ENCODE measurements around the gene ATP4B. TPM values are rescaled to one million over a fixed set of nuclear protein-coding genes. Genes with fewer than 3 reads are reported as not detected.

ATP4B gene
- total RNA-seq, 2 donors from 2014 or later = not detected

GRCh38 chr13:113620036-113620796 lies 37.8 kb downstream of the ATP4B start:
- Histone ChIP-seq H3K4me3 (no peak overlapping the region), H3K4me1 (no peaks in the 10 kb centered on the region), H3K9ac (ENCODE audit: low read depth in 2 of 2, low read length in 2 of 2) (no peak overlapping the region), H3K27me3 (no peaks in the 10 kb centered on the region), H3K36me3 (no peaks in the 10 kb centered on the region), H3K9me3 (no peaks in the 10 kb centered on the region), H3K27ac (no peak overlapping the region)
- TF ChIP-seq CTCF (IDR thresholded peaks at IDR 0.05) = no peak
- intact Hi-C loops (cut with DNase I) = no loop called here
- no peak for DNase-seq

- Histone ChIP-seq H3K9me3 (no peaks in the 10 kb centered on the region), H3K36me3 (no peaks in the 10 kb centered on the region), H3K4me3 (no peak overlapping the region), H3K9ac (ENCODE audit: low read depth in 2 of 2, low read length in 2 of 2) (no peak overlapping the region), H3K27ac (no peak overlapping the region), H3K27me3 (no peaks in the 10 kb centered on the region), H3K4me1 (no peaks in the 10 kb centered on the region)
- TF ChIP-seq CTCF (IDR thresholded peaks at IDR 0.05) = no peak
- intact Hi-C loops (cut with DNase I) = no loop called here
- DNase-seq = no peak
Measured at GRCh38 chr13:113618455-113618854, 39.5 kb downstream of the ATP4B start.

- Histone ChIP-seq H3K27me3 (no peaks in the 10 kb centered on the region), H3K9ac (ENCODE audit: low read depth in 2 of 2, low read length in 2 of 2) (no peak overlapping the region)
- intact Hi-C loops (cut with DNase I) = no loop called here
Measured at GRCh38 chr13:113617961-113618360, 40.0 kb downstream of the ATP4B start.

GRCh38 chr13:113616991-113617749 lies 40.8 kb downstream of the ATP4B start:
- no peaks in the 10 kb centered on the region for H3K9me3 ChIP-seq

More at GRCh38 chr13:113617961-113618360, 40.0 kb downstream of the ATP4B start:
- H3K9me3 ChIP-seq = no peaks in the 10 kb centered on the region
- no peak for DNase-seq
- no peaks in the 10 kb centered on the region for H3K4me1 ChIP-seq
- H3K27ac ChIP-seq = no peak overlapping the region
- no peak for TF ChIP-seq CTCF (IDR thresholded peaks at IDR 0.05)
- H3K36me3 ChIP-seq = no peaks in the 10 kb centered on the region
- H3K4me3 ChIP-seq = no peak overlapping the region

More at GRCh38 chr13:113616991-113617749, 40.8 kb downstream of the ATP4B start:
- H3K4me3 ChIP-seq = no peak overlapping the region
- TF ChIP-seq CTCF (IDR thresholded peaks at IDR 0.05) = no peak
- no peaks in the 10 kb centered on the region for H3K27me3 ChIP-seq
- H3K4me1 ChIP-seq = no peaks in the 10 kb centered on the region
- intact Hi-C loops (cut with DNase I) = no loop called here
- no peak overlapping the region for H3K9ac ChIP-seq (ENCODE audit: low read depth in 2 of 2, low read length in 2 of 2)
- DNase-seq = no peak
- no peaks in the 10 kb centered on the region for H3K36me3 ChIP-seq
- no peak overlapping the region for H3K27ac ChIP-seq

Measured in colonic mucosa (tissue), 4 donors.